Stimulated activated CD4-positive, alpha-beta T cell treated with anti-CD3 and anti-CD28 coated beads, TNF-alpha, amount 100 ng/mL, for 48 hours (primary cell): ENCODE results near the gene ANKRD1.

Source experiments
- DNase-seq, 3 donors: peaks; one replicate each; pipeline ENCODE4 v3.0.0-alpha.2; 2020; ENCODE audit warnings: low read depth in 3 of 3

The ANKRD1 gene

DNA sequence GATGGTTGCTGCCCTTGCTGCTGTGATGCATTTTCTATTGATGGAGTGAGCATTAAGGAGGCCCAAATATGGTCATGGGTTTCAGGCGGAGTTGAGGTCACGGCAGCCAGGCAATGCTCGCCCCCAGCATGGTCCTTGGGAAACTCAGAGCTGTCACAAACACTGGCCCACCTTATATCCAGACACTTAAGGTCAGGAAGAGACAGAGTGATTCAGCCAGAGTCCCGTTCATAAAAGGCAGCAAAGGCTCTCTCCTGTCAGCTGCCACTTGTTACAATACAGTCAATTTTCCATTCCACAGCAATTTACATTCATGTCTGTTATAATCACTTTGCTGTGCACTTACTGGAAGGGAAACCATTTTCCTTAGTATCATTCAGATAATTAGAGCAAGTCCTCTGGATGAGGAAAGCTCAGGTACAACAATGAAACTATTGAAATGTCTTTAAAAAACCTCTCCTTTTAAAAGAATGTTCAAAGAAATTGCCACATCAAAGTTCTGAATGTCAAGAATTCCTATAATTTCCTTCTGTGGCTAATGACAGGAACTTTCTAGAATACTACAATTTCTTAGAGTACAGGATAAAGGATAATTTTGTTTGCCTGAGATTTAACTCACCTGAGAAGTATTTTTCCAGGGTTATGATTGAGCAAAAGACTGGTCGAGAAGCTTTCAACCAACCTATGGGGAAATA is 14.8 kb upstream of the ANKRD1 start:
- DNase-seq = no peak

DNA sequence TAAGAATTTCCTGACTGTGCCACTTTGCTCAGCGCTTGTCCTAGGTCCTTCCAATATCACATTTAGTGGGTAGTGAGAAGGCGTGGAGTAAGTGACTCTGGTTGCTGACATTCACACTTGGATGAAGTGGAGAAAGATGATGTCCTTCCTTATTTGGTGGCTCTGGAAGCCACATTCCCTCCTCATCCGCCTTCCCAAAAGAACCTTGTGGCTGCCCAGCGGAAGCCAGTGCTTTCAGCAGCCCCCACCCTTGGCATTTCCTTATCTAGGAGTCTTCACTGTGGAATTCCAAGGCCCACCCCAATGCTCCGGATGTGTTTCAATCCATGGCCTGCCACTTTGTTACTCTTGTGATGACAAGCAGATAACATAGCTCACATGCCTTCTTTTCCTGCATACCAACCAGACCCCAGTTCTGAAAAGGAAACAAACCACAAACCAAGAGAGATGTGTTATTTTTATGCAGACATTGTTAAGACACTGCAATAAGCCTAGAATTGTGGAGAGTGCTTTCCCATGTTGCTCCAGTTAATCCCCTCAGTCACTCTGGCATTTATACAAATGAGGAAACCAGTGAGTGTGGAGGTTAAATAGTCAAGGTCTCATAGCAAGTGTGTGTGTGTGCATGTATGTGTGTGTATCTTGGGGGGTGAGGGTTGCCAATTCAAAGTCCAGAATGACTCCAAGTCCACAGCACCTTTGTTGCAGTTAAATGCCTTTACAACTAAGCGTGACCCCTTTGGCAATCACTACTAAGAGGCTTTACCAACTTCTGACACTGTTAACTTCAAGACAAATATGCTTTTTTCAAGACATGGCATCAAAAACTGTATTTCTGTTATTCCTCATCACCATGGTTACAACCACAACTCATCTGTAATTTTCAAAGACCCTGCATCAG is 10.3 kb upstream of the ANKRD1 start:
- no peak for DNase-seq

DNA sequence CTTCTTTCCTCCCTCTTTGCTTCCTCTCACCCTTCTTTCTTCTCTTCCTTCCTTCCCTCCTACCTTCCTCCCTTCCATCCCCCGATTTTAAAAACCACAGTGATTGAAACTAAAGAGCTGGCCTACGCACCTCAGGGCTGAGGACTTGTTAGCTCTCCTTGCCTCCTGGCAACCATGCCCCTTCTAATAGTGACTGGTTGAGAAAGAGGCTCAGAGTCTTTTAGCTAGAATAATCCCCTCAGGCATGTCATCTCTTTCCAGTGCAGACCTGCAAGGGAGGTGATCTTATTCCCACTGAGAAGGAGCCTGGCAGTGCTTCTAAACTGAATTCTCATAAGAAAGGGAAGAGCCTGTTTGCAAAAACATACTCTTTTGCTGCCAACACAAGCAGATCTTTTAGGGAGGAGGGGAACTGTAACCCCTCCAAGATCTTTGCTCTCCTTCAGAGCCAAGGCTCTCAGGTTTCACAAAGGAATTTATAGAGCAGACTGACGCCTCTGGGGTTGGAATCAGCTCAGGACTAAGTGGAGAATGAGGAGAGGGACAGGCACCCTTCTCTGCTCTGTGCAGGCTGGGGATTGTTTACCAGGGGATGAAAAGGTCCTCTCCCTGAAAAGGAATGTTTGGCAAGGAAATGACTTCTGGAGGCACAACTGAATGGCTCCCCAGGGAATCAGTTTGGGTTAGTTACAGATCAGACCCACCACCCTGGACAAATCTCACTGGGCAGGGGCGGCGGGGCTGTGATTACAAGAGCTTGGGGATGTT is 9.4 kb upstream of the ANKRD1 start:
- DNase-seq = no peak

DNA sequence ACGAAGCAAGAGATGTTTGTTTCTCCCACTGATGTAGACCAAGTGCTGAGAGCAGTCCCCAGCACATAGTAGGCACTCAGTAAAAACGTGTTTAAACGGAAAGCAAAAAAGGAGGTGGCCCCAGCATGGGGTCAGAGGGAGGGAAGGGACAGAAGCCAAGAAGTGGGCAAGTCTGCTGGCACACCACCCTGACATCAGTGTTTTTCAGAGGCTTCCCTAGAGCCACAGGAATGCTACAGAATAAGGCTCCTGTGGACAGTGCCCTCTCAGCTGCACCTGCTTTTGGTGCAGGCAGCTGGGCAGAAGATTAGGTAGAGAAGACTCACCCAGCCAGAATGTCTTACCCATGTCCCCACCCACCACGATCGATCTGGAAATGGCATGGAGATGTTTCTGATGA is 8.3 kb upstream of the ANKRD1 start:
- no peak for DNase-seq

DNA sequence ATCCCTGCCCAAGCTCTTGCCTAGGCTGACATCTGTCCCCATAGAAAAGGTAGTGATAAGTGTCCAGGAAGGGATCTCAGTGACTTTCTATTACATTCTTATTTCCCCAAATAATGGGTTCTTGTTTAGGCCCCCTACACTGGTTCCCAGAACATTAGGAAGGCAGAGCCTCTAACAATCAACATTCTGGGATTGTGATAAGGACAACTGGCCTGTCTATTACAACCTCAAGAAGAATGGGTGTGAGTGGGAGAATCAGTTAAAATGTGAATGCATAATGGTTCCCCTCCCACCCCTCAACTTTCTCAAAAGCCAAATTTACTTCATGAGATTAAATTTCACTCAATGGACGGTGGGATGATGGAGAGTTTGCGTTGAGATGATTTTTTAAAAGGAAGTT is 6.4 kb upstream of the ANKRD1 start:
- no peak for DNase-seq

DNA sequence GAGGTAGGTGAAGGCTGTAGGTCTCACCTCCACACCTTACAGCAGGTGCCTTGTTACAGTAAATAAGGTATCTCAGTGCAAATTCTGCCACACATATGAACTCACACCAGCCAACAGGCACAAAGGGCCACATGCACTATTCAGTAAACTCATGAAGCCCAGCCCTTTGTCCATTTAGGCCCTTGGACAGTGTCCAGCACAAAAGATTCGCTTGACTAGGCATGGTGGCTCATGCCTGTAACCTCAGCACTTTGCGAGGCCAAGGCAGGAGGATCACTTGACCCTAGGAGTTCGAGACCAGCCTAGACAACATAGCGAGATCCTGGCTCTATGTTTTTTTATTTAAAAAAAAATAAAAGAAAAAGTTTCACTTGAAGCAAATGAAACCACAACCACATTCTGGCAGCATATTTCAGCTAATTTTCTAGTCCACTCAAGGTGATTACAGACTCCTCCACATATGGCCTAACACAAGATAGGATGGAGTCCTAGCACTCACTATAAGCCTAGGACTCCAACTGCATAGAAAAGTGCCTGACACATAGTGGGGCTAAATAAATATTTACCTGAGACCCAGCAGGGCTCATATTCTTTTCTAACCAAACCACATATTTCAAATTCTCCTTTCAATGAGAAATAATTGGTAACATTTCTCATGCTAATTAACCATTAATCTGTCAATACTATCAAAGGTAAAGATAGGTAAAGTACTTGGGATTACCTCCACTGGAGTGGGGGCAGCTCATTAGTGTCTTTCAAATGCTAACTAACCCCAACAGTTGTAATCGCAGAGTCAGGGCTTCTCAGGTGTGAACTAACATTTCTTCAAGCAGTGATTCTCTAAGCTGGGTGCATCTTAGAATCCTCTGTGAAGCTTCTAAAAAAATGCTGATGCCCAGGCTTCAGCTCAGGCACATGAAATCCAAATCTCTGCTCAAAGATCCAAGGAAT is 4.5 kb upstream of the ANKRD1 start:
- DNase-seq = no peak

DNA sequence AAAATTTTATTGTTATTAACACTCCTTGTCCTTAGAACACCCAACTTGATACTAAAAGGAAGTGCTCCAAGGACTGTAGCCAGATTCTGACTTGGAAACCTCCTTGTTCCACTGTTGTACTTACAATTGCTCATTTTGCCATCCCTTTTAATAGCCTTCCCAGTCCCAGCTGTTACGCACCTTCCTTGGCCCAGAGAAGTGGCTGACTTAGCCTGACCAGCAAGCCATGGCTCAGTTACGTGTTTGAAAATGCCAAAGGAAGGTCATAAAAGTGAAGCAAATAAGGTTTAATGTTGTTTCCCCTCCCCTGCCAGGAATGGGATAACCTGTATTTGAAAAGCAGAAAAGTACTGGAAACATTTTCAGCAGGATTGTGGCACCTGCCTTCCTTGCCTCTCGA is 3.7 kb upstream of the ANKRD1 start:
- DNase-seq = no peak

DNA sequence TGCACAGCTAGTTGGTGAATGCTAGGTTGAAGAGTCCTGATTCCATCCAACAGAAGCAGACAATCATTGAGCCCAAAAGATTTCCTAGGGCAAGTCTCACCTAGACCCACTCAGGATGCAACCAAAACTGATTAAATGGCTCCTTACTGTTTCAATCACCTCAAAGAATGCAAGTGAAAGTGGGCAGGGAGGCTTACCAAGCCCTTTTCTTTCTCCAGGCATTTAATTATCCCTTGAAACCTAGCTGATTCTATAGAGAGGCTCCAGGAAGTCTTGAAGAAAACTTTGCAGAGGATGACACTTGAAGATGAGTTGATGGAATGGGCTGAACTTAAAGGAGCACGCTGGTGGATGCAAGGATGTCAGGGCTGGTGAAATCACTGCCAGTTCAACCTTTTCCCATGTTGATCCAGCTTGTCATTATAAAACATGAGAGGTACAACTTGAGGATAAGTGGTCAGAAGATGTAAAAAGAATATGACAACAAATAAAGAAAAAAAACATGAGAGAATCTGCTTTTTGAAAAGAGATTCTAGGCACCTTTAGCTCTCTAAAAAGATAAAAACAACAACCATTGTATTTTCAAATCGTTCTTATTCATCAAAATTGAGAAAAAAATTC is 2.3 kb upstream of the ANKRD1 start:
- DNase-seq = no peak

DNA sequence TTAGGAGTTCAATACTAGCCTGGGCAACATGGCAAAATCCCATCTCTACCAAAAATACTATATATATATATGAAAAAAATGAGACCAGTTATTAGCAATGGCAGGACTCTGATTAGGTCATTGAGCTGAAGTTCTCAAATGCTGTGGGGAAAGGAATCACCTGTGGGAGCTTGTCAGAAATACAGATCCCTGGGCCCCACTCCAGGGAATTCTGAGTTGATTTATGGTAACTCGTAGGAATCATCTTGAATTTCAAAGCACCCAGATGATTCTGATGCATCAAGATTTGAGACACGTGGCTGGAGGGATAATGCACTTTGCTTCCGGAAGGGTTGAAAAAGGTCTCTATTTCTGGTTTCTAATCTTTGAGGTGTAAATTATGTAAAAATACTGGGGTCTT is 1.0 kb upstream of the ANKRD1 start:
- DNase-seq = no peak

DNA sequence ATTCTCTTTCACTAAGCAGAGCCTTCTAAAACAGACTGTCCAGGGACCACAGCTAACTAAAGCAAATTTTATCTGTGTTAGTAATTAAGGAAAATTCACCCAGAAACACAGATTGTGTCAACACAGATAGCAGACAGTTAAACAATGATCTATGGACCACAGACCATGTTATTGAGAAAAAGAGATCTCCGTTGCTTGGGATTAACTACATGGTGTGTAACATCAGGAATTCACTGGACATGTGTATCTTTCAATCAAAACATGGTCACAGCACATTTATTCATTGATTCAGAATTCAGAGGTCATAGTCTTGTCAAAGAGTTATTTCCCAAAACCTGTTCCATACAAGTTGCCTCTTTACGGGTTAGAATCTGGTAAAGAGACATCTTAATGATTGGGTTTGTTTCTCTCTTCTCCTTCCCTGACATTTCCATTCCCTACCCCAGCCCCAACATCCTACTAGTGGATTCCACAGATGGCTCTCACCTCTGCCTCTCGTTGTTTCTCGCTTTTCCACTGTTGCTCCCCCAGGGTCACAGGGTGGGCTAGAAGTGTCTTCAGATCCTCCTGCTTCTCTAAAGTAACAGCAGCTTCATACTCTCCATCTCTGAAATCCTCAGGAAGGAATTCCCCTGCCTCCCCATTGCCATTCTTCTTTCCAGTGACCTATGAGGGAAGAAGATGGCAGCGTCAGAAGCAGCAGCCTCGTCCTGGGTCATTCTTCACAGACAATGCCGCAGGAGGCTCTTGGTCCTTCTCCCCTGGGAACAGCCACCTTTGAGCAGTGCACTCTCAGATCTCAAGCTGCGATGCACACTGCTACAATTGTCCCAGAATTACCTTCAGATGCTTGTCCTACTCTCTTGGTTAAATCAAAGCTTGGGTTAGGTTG is 958 bp downstream of the ANKRD1 start:
- no peak for DNase-seq

DNA sequence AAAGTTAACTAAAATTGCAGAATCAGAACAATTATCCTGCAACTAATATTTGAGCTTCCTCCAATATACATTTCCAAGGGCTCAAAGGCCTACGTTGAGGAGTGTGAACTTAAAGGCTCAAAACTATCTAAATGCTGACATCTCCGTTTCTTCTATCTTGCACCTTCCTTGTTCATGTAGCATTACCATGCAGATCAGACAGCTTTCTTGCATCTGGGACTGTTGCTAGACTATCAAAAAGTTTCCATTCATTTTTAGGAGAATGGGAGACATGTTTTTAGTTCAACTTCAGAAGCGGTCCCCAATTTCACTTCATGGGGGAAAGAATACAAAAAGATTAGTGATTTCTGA is 2.9 kb downstream of the ANKRD1 start:
- no peak for DNase-seq

DNA sequence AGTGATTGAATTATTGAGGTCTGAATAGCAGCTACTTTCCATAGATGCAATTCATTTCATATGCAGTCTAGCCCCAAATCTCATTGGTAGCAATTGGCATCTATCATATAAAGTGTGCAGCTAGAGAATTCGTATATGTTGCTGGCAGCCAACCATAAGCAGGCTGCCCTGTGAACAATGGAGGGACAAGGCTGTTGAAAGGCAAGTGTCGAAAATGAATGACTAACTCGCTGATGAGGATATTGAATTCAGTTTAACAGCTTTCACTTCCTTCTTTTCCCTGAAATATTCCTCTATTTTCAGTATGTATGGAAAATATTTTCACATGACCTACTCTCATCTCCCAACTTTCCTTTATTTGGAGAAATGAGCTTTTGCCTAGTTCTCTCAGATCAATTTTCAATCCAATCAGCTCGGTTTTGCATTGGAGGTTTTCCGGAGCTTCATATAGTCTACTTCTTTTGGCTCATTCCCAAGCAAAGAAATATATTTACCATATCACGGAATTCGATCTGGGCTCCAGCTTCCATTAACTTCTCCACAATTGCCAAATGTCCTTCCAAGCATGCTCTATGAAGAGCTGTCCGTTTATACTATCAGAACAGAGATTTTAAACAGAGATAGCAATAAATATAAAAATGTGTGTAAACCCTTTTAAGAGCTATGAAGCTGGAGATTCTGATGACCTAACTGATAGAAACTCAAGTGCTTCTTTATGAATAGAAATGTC is 3.5 kb downstream of the ANKRD1 start:
- no peak for DNase-seq

DNA sequence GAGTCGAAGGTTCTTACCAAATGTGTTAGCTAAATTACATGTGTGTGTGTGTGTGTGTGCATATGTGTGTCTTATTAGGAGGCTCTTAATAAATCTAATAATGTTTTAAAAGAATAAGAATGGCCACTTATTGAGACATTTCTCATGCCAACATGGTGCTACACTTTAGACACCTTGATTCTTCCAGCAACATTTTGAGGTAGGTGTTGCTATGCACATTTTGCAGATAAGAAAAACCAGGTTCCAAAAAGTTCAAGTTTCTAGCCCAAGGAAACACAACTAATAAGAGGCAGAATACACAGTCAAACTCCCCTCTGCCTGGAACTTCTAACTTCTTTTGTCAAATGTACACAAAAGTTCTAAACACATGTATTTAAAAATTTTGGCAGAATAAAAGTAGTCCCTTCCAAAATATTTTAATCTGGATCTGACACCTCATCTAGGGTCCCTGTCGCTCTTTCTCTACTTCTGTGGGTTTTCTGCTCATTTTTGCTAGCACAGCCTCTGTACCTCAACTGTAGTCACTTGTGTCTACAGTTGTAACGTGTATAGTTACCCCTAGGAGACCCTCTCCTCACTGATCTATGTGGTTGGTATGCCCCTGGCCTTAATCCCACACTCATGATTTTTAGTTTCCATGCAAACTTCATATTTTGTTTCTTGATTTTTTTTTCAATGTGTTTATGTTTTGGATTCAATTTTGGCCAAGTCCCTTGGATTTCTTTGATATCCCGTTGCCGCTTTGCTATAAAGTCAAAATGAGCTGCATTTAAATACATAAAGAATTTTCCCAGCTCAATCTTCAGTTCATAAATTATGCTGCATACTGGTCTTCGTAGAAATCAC is 4.3 kb downstream of the ANKRD1 start:
- DNase-seq = no peak

DNA sequence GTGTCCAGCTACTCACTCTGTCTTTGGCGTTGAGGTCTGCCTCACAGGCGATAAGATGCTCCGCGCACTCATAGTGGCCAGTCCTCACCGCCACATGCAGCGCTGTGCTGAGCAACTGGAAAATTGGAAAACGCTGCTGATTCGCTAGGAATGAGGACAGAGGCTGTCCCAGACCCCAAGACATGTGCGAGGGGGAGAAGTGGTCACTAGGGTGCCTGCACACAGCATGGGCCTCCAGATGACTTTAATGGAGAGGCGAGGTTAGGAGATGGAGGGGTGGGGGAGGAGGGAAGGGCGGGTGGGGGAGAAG is 5.2 kb downstream of the ANKRD1 start:
- DNase-seq = no peak

DNA sequence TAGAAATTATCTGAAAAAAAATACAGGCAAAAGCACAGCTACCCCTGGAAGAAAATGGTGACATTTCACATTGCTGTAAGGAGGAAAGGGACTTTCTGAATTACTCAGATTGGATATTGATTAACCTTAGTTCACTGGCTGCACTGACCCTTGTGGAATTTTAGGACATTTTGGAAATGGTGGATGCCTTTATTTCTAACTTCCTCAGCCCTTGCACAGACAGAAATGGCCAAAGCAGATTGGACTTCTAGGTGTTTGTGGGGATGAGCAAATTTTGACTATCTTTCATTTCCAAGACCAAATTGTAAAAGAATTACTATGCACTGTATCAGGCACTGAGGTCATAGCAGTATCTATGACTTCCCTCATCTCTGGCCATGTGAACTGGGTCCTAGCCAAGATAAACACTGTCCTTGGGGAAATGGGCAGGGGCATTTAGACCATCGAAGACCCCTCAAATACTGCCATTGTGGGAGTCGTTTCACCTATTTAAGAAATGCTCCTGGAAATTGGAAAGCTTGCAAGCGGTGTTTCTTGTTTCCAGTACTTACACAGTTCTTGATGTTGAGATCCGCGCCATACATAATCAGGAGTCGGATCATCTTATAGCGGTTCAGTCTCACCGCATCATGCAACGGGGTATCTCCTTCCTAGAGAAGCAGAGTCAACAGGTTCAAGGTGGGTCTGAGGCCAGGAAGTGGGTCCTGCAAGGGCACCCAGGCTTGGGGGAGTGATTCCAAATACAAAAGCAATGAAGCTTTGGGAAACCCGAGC is 5.7 kb downstream of the ANKRD1 start:
- DNase-seq = no peak

DNA sequence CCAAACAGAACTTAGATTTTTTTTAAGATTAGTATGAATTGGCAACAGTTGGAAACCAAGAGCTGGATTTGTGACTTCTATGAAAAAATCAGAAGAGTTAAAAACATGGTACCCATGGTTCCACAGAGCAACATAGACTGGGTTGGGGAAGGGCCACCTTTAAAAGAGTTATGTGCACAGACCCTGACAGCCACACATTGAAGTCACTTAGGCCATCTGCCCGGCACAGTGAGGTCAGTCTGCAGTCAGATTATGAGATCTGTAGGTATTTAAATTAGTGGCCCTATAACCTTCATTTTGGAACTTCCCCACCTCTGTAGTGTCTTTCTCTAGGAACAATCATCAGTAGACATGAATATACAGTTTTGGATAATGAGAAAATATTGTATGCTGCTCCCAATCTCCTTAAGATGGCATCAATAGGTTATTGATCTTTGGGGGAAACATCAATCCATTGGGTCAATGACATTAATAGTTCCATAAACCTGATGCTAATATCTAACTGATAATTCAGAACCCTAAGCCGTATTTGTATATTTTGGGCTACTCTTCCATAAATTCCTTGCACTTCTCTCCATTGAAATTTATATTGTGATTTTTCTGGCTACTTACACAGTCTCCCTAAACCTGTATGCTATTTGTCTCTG is 7.0 kb downstream of the ANKRD1 start:
- DNase-seq = no peak

DNA sequence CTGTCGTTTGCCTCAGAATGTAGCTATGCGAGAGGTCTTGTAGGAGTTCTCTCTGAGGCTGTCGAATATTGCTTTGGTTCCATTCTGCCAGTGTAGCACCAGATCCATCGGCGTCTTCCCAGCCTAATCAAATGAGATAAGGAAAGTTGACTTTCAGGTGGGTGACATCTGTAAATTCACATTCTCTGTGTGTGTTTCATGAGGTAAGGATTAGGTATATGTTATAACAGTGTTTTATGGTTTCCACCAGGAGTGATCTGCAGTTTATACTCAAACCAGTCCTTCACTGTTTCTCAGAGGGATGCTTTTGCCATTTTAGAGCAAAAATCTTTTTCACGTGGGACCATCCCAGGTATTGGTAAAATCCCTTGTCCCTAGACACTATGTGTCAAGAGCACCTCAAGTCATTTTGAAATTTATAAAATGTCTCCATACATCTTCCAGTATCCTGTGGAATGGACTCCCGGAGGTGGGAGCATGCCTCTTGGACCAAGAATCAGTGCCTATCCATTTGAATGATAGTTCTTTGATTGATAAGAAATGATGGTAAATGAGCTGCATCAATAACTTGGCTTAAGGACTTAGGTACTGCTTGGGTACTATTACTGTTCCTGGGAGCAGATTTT is 7.9 kb downstream of the ANKRD1 start:
- no peak for DNase-seq
